ENCODE measurements around the gene DIS3L2. TPM values are rescaled to one million over a fixed set of nuclear protein-coding genes. Genes with fewer than 3 reads are reported as not detected.

Gene DIS3L2
- total and polyA plus RNA-seq, 2 experiments from 2014 or later = 35.5 to 50.1 TPM

- TF ChIP-seq, protein P1, sequence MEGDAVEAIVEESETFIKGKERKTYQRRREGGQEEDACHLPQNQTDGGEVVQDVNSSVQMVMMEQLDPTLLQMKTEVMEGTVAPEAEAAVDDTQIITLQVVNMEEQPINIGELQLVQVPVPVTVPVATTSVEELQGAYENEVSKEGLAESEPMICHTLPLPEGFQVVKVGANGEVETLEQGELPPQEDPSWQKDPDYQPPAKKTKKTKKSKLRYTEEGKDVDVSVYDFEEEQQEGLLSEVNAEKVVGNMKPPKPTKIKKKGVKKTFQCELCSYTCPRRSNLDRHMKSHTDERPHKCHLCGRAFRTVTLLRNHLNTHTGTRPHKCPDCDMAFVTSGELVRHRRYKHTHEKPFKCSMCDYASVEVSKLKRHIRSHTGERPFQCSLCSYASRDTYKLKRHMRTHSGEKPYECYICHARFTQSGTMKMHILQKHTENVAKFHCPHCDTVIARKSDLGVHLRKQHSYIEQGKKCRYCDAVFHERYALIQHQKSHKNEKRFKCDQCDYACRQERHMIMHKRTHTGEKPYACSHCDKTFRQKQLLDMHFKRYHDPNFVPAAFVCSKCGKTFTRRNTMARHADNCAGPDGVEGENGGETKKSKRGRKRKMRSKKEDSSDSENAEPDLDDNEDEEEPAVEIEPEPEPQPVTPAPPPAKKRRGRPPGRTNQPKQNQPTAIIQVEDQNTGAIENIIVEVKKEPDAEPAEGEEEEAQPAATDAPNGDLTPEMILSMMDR (IDR thresholded peaks at IDR 0.05; ENCODE audit: low read depth, low read length) = no peak
Measured at GRCh38 chr2:232345251-232345650, 383.7 kb downstream of the DIS3L2 start.

DNA sequence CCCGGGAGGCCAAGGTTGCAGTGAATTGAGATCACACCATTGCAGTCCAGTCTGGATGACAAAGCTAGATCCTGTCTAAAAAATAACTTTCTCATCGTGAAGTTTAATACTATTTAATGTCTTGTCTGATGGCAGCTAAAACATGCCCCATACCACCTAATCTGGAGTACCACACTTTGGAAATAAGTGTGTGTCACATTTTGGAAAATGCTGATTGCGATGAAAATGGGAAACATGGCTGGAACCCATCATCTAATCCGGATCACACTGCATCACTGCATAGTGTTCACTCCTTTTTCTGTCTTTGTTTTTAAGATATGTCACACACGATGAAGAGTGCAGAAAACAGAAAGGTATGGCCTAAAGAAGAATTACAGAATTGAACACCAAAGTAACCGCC lies 385.9 kb downstream of the DIS3L2 start:
- TF ChIP-seq, protein P1 (IDR thresholded peaks at IDR 0.05; ENCODE audit: low read depth, low read length) = no peak
- no peak for DNase-seq (ENCODE audit: low read depth in 1 of 2, low spot score in 1 of 2)
- peaks cover 57% of the 10 kb centered on the region for H3K27me3 ChIP-seq
- H3K4me3 ChIP-seq = no peak overlapping the region
- no peaks in the 10 kb centered on the region for H3K36me3 ChIP-seq
- no peaks in the 10 kb centered on the region for H3K9me3 ChIP-seq (ENCODE audit: low read depth)
- H3K27ac ChIP-seq = no peak overlapping the region
- H3K4me1 ChIP-seq (ENCODE audit: low read depth) = no peaks in the 10 kb centered on the region

More at GRCh38 chr2:232345251-232345650, 383.7 kb downstream of the DIS3L2 start:
- DNase-seq (ENCODE audit: low read depth in 1 of 2, low spot score in 1 of 2) = no peak
- H3K4me1 ChIP-seq (ENCODE audit: low read depth) = no peaks in the 10 kb centered on the region
- H3K36me3 ChIP-seq = no peaks in the 10 kb centered on the region
- H3K4me3 ChIP-seq = no peak overlapping the region
- no peak overlapping the region for H3K27ac ChIP-seq
- H3K9me3 ChIP-seq (ENCODE audit: low read depth) = no peaks in the 10 kb centered on the region
- H3K27me3 ChIP-seq = peaks cover 36% of the 10 kb centered on the region

DNA sequence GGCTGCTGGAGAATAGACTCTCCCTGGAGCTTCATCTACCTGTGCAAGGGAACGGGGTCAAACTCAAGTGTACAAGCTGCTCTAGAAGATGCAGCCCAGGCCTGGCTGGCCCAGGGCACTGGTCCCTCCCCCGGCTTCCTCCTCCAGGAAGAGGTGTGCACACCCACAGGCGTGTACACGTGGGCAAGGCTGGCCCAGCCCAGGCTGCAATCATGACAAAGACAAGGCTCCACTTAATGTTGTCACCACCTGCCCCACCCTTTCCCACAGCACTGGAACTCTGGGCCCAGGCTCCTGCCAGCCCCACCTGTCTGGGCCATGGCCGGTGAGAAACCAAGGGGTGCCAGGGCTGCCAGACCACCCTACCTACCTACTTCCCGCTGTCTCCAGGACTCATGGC lies 387.4 kb downstream of the DIS3L2 start:
- TF ChIP-seq, protein P1 (IDR thresholded peaks at IDR 0.05; ENCODE audit: low read depth, low read length) = no peak

GRCh38 chr2:232349546-232349945 lies 388.0 kb downstream of the DIS3L2 start:
- Histone ChIP-seq H3K27me3 (peaks cover 77% of the 10 kb centered on the region), H3K4me3 (no peak overlapping the region), H3K36me3 (no peaks in the 10 kb centered on the region), H3K27ac (no peak overlapping the region), H3K4me1 (ENCODE audit: low read depth) (no peaks in the 10 kb centered on the region), H3K9me3 (ENCODE audit: low read depth) (no peaks in the 10 kb centered on the region)
- no peak for DNase-seq (ENCODE audit: low read depth in 1 of 2, low spot score in 1 of 2)
- TF ChIP-seq, protein P1 (IDR thresholded peaks at IDR 0.05; ENCODE audit: low read depth, low read length) = no peak

More for the DNA sequence above, 387.4 kb downstream of the DIS3L2 start:
- H3K4me1 ChIP-seq (ENCODE audit: low read depth) = no peaks in the 10 kb centered on the region
- no peak for DNase-seq (ENCODE audit: low read depth in 1 of 2, low spot score in 1 of 2)
- H3K27ac ChIP-seq = no peak overlapping the region
- no peaks in the 10 kb centered on the region for H3K9me3 ChIP-seq (ENCODE audit: low read depth)
- peaks cover 73% of the 10 kb centered on the region for H3K27me3 ChIP-seq
- no peaks in the 10 kb centered on the region for H3K36me3 ChIP-seq
- no peak overlapping the region for H3K4me3 ChIP-seq

DNA sequence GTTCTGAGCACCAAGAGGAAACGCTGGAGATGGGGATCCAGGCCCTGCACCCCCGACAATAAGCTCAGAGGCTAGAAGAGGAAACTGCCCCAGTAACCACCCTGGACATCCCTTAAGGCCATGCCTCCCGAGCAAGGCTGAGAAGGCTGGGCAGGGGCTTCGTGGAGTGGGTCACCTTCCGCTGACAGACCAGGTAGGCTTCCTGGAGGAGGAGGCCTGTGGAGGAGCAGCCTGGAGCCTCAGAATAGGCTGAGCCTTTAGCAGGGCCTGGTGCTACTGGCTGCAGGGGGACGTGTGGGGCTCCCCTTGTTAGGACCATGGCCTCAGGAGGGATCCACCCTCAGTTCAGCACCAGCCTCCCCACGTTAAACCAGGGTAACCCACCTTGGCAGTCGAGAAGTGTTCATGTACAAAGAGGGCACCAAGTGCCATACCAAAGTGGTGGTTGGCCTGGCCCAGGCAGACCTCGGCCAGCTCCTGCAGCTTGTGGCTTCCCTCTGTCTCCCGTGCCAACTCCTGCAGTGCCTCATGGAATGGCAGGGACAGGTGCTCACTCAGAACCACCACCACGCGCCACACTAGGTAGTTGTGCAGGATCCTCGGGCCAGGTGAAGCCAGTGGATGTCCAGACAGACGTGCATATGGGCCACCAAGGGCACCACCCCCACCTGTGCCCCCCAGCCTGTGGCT lies 388.6 kb downstream of the DIS3L2 start:
- no peak overlapping the region for H3K4me3 ChIP-seq
- no peak for DNase-seq (ENCODE audit: low read depth in 1 of 2, low spot score in 1 of 2)
- no peak overlapping the region for H3K27ac ChIP-seq
- no peaks in the 10 kb centered on the region for H3K36me3 ChIP-seq
- no peaks in the 10 kb centered on the region for H3K9me3 ChIP-seq (ENCODE audit: low read depth)
- peaks cover 77% of the 10 kb centered on the region for H3K27me3 ChIP-seq
- H3K4me1 ChIP-seq (ENCODE audit: low read depth) = no peaks in the 10 kb centered on the region
- TF ChIP-seq, protein P1 (IDR thresholded peaks at IDR 0.05; ENCODE audit: low read depth, low read length) = no peak

All from cardiac muscle cell (in vitro differentiated cells and primary cell).